HG03432 (cell line): ENCODE measurements around the gene LRRC41.

Experiments used
- ATAC-seq: cut with Tn5 transposase; IDR thresholded peaks from one replicate; pipeline ENCODE4 v1.9.1; 2021; ENCODE audit warnings: mild to moderate bottlenecking, moderate library complexity; ENCODE audit not compliant: unreplicated experiment

LRRC41 gene

DNA sequence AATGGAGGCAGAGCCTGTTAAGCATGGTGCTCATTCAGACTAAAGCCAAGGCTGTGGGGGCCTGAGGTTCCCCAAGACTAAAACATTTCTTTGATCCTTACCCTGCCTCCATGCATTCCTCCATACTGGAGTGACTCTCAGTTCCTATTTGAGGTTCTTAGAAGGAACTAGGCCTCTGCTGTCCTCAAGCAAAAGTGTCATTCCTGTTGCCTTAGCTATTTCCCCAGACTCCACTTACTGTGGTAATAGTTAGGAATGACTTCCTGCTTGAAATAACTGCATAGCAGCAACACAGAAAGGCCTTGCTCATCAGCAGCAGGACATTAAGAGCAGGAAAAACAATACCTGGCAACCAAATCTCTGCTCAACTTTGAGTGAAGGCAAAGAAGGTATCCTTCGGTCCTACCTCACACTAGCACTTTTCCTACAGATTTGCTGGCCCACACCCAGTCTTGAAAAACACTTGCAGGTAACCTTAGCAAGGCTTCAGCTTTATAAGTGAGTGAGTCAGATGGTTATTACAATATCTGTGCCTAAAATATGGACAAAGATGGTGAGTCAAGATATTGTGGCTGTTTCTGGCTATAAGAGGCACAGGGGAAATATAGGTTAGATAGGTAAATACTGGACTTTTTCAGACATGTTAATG, 14.8 kb downstream of the LRRC41 start:
- no peak for ATAC-seq

GRCh38 chr1:46285730-46286477, 17.5 kb downstream of the LRRC41 start:
- ATAC-seq, result no peak

DNA sequence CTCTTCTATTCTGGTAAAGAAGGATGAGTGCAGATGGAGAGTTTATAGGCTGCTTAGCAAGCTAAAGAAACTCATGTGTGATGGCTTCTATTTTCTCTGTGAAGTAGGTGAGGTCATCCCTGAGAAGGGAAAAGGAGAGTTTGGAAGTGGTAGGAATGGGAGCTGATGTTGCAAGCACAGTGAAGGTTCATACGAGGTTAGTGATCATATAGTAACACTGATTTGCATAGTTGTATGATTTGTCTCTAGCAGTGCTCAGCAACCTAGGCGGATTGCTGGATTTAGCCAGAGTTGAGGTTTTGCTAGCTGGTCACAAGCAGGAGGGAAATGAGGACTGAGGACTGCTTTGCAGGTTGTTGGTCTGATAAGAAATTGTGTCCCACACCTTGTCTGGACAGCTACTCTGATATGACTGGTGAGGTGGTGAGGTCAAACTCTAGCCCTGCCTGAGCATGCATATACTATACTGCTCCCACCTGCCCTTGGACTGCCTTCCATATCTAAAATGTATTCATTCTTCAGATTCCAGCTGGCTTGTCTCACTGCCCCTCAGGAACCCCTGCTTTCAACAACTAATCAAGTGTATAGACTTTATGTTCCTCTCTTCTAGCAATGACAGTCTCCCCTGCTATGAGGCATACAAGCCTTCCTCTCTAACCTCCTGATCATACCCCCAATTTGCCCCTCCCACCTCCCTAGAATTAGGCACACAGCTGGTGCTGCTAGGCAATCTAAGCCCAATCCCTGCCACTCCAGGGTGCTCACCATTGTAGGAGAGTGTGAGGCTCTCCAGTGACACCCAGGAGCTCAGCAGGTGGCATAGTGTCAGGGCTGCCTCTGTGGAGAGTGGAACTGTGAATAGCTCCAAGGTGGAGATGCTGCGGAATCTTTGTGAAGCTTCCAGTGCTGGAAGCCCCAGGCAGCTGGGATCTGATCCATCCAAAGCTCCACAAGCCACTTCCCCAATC, 18.5 kb downstream of the LRRC41 start:
- ATAC-seq, result no peak

DNA sequence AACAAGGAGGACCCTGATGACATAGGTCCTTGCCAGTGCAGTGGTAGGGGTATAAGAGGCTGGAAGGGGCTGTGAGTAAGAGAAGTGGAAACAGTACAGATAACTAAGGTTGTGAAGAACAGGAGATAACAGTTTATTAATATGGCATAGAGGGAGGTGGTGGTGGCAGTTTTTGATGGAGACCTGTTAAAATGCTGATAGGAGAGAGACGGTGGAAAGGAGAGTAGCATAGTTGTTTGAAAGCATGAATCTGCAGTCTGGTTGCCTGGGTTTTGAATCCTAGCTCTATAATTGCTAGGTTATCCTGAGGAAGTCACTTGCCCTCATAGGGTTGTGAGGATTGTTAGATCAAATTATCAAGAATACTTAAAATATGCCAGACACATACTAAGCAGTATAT, 19.4 kb downstream of the LRRC41 start:
- ATAC-seq, result no peak

- no peak for ATAC-seq
These were observed 22.4 kb downstream of the LRRC41 start for GRCh38 chr1:46281021-46281420.

DNA sequence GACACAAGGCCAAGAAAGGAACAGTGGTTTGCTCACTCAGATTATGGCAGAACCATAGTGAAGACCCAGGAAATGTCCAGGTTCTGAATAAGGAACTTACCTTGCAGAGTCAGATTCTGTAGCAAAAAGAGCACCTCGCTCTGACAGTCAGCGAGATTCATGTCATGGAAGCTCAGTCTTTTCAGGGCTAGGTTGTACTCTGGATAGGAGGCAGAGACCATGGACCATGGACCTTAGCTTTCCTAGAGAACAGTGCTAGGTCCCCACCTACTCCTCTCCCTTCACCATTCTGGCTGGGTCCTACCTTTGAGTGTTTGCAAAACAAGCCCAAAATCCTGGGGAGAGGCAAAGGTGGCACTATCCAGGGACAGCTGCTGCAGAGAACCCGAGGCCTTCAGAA, 23.3 kb downstream of the LRRC41 start:
- ATAC-seq, result no peak

DNA sequence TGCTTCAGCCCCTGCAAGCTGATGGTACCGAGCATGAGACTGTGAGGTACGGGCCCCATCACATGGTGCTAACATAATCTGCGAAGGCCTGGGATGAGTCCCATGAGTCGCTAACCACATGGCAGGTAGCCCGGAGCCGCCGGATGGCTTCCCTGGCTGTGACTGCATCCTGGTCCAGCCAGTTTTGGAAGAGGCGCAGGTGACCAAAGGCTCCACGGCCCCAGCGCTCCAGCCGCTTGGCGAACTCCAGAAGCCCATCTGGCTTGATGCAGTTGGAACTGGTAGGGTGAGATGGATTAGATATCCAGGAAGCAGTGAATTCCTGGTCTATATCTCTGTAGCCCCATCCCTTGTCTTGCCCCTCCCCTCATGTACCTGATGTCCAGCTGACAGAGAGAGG, 24.6 kb downstream of the LRRC41 start:
- no peak for ATAC-seq

DNA sequence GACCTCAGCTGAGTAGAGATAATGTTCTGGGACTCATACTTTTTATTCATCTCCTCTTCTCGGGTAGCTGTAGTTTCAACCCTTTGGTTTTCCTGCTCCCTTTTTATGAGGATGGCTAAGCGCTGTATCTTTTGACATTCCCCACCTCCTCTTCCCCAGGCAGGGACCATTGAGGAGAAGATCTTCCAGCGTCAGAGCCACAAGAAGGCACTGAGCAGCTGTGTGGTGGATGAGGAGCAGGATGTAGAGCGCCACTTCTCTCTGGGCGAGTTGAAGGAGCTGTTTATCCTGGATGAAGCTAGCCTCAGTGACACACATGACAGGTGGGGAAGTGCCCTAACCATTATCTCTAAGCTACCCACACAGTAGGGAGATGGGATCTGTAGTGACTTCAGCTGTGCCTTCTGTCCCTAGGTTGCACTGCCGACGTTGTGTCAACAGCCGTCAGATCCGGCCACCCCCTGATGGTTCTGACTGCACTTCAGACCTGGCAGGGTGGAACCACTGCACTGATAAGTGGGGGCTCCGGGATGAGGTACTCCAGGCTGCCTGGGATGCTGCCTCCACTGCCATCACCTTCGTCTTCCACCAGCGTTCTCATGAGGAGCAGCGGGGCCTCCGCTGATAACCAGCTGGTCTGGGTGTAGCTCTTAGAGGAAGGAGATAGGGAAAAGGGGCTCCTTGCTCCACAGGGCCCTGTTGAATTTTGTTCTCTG, 25.6 kb downstream of the LRRC41 start:
- no peak for ATAC-seq

GRCh38 chr1:46275030-46275337, 28.4 kb downstream of the LRRC41 start:
- no peak for ATAC-seq

GRCh38 chr1:46274225-46275029, 29.0 kb downstream of the LRRC41 start:
- no peak for ATAC-seq

GRCh38 chr1:46268578-46268977, 34.8 kb downstream of the LRRC41 start:
- no peak for ATAC-seq

DNA sequence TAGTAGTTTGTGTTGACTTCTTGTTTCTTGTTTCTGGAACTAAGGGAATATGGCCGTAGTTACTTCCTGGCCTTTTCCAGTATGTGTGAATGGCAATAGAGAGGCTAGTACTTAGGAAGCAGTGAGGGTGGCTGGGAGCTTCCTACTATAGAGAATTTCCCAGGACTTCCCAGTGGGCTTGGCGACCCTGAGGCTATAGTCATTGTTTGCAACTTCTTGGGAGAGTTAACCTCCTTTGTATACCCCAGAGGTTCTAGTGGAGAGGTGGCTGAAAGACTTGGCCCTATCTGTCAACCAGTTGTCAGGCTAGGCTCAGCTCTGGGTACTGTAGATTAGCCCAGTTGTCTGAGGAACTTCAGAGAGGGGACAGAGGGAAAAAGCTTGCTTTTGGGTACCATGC, 40.3 kb downstream of the LRRC41 start:
- no peak for ATAC-seq

DNA sequence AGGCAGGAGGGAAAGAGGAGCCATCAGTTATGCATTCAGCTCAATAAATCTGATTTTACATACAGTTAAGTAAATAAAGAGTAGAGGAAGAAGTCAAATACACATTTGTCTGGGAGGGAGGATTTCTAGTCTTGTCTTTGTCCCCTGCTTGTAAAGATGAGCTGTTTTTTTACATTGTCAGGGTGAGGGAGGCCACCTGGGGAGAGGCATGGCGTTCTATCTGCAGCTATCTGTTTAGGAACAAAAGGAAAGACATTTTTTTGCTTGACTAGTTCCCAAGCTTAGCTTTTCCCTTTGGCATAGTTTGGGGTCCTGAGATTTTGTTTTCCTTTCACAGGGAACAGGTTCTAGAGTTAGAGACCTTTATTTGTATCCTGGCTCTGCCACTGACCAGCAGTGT, 40.9 kb downstream of the LRRC41 start:
- no peak for ATAC-seq

GRCh38 chr1:46256523-46256922, 46.9 kb downstream of the LRRC41 start:
- ATAC-seq, result no peak

- ATAC-seq, result no peak
These were observed 48.7 kb downstream of the LRRC41 start for GRCh38 chr1:46254668-46255067.

DNA sequence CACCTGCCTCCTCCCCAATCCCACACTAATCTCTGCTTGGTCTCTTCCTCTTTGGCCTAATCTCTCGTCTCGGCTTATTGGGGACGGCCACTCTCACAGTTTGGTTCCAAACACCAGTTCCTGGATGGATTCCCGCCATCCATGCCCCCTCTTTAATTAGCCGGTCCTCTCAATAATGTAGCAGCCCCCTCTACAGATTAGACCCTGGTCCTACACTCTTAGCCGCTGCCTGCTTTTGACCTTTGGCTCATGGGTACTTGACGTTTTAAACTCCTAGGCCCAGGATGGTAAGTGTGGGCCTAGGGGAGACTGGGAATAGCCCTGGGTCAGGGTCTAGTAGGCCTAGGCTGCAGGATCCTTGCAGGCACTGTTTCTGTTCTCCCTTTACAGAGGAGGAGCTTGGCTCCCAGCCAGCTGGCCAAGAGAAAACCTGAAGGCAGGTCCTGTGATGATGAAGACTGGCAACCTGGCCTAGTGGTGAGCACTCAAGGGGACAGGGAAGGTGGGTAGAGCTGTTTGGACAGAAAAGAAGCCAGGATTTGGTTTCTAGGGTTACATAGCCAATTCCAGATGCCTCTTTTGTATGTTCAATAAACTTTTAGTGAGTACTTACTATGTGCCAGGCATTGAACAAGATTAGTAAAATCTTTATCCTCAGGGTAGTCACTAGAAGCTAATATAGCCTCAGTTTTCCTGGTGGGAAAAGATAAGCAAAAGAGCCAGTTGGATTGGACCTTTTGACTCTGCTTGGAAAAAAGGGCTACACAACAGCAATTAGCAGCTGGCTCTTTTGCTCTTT, 55.1 kb downstream of the LRRC41 start:
- peak; percentile 5 for ATAC-seq

- ATAC-seq, result peak; percentile 92
These were observed 55.8 kb downstream of the LRRC41 start, which contains the start of gene RAD54L for GRCh38 chr1:46247436-46248121. RAD54L (plus strand) TSS chr1:46247763; CDS start chr1:46248406, 643 bp downstream.

GRCh38 chr1:46246548-46247435, 56.6 kb downstream of the LRRC41 start:
- ATAC-seq, result peak; percentile 61
